ENCODE data around the gene FAM110D.

DNA sequence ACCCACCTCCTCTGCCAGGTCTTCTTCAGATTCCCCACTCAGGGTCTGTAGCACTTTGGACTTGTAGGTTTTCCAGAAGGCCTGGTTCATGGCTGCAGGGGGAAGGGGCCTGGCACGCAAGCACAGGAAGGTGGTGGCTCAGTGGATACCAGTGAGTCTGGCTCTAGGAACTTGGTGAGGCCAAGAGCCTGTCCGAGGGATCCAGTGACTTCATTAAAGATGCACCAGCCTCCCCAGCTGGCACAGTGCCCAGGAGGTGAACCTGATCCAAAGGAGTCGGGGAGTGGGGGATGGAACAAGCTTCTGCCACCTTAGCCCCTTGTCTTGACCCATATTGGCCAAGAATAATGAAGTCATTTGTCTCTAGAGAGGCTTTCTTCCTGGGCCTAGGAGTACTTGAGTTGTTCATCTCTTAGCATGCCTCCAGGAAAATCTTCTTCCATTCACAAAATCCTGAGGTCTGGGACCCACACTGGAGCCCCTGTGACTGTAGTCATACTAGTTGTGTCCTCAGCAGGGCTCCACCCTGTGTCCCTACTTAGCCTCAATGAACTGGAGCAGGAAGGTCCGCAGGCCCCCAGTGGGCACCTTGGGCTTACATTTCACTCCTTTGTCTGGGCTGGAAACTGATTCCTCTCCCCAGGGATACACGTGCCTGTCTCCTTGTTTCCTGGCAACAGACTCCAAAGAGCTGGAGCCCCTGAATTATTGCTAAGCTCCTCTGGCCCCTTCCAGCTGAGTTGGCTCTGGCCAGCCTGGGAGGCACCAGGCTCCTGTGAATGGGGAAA is 9.7 kb downstream of the FAM110D start, which contains the start of gene C1orf232:
- TF ChIP-seq, protein P1, sequence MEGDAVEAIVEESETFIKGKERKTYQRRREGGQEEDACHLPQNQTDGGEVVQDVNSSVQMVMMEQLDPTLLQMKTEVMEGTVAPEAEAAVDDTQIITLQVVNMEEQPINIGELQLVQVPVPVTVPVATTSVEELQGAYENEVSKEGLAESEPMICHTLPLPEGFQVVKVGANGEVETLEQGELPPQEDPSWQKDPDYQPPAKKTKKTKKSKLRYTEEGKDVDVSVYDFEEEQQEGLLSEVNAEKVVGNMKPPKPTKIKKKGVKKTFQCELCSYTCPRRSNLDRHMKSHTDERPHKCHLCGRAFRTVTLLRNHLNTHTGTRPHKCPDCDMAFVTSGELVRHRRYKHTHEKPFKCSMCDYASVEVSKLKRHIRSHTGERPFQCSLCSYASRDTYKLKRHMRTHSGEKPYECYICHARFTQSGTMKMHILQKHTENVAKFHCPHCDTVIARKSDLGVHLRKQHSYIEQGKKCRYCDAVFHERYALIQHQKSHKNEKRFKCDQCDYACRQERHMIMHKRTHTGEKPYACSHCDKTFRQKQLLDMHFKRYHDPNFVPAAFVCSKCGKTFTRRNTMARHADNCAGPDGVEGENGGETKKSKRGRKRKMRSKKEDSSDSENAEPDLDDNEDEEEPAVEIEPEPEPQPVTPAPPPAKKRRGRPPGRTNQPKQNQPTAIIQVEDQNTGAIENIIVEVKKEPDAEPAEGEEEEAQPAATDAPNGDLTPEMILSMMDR (IDR thresholded peaks at IDR 0.05), result no peak
- no peak for TF ChIP-seq POLR2A (IDR thresholded peaks at IDR 0.05)
